BE2C (cell line): ENCODE measurements around the gene ZNF202. TPM values are rescaled to one million over a fixed set of nuclear protein-coding genes. Genes with fewer than 3 reads are reported as not detected.

ENCODE experiments used
- DNase-seq: peaks from one replicate; pipeline ENCODE4 v3.0.0-alpha.2; 2020
- H3K27me3 ChIP-seq: fragments of 250-450 bp; sonication (Bioruptor Pico); 2 replicates; pipeline ENCODE4 v1.5.1; 2020; ENCODE audit warnings: mild to moderate bottlenecking
- H3K36me3 ChIP-seq: fragments of 250-450 bp; sonication (Bioruptor Pico); 2 replicates; pipeline ENCODE4 v1.5.1; 2020; ENCODE audit warnings: mild to moderate bottlenecking
- H3K4me1 ChIP-seq: fragments of 250-450 bp; sonication (Bioruptor Pico); 2 replicates; pipeline ENCODE4 v1.5.1; 2020
- H3K4me3 ChIP-seq: 2 replicates; pipeline ENCODE4 v1.5.1; 2011; ENCODE audit warnings: low read depth, low read length
- H3K9me3 ChIP-seq: fragments of 250-450 bp; sonication (Bioruptor Pico); 2 replicates; pipeline ENCODE4 v1.5.1; 2020
- CTCF ChIP-seq: IDR thresholded peaks from 2 replicates; pipeline ENCODE4 v1.5.1; 2012; ENCODE audit warnings: mild to moderate bottlenecking, low read depth, low read length
- polyA plus RNA-seq: library from polyadenylated mRNA; unstranded; fragments of >200 nt; gene quantifications from one replicate; pipeline ENCODE4 v1.2.1, GENCODE V29; 2012; ENCODE audit warnings: low read depth, missing spikeins; ENCODE audit not compliant: insufficient read length, insufficient read depth

Gene ZNF202
- polyA plus RNA-seq: 15.2 TPM

GRCh38 chr11:123741159-123742030 is at the start of gene ZNF202:
ZNF202 (minus strand) TSS chr11:123741660; CDS start chr11:123730888, 10,772 bp downstream.
- Histone ChIP-seq H3K4me3 (peak within 1 kb of the TSS; percentile 94), H3K9me3 (no peaks in the 10 kb centered on the region)

GRCh38 chr11:123783536-123783935 is 42.1 kb upstream of the ZNF202 start:
- no peaks in the 10 kb centered on the region for H3K9me3 ChIP-seq
- H3K27me3 ChIP-seq: no peaks in the 10 kb centered on the region
- no peak overlapping the region for H3K4me3 ChIP-seq
- no peak for DNase-seq
- TF ChIP-seq CTCF: no peak
- no peaks in the 10 kb centered on the region for H3K36me3 ChIP-seq
- no peaks in the 10 kb centered on the region for H3K4me1 ChIP-seq

More at GRCh38 chr11:123741159-123742030, at the start of gene ZNF202:
- no peak for TF ChIP-seq CTCF
- Histone ChIP-seq H3K4me1 (peaks cover 3% of the 10 kb centered on the region), H3K27me3 (no peaks in the 10 kb centered on the region), H3K36me3 (peaks cover 35% of the 10 kb centered on the region)
- peak; percentile 94 for DNase-seq

- TF ChIP-seq CTCF: no peak
- Histone ChIP-seq H3K27me3 (peaks cover 3% of the 10 kb centered on the region), H3K4me3 (no peak overlapping the region), H3K4me1 (no peaks in the 10 kb centered on the region), H3K9me3 (no peaks in the 10 kb centered on the region), H3K36me3 (no peaks in the 10 kb centered on the region)
- no peak for DNase-seq
Observed at GRCh38 chr11:123778511-123778910, 37.1 kb upstream of the ZNF202 start.

- no peaks in the 10 kb centered on the region for H3K36me3 ChIP-seq
- no peaks in the 10 kb centered on the region for H3K4me1 ChIP-seq
- H3K9me3 ChIP-seq: no peaks in the 10 kb centered on the region
- no peak overlapping the region for H3K4me3 ChIP-seq
- peaks cover 3% of the 10 kb centered on the region for H3K27me3 ChIP-seq
- DNase-seq: no peak
- no peak for TF ChIP-seq CTCF
Observed at GRCh38 chr11:123775715-123776549, 34.5 kb upstream of the ZNF202 start.

- no peaks in the 10 kb centered on the region for H3K4me1 ChIP-seq
- peaks cover 3% of the 10 kb centered on the region for H3K27me3 ChIP-seq
- no peaks in the 10 kb centered on the region for H3K36me3 ChIP-seq
- no peaks in the 10 kb centered on the region for H3K9me3 ChIP-seq
- no peak overlapping the region for H3K4me3 ChIP-seq
- no peak for DNase-seq
- no peak for TF ChIP-seq CTCF
Observed at GRCh38 chr11:123775289-123775688, 33.8 kb upstream of the ZNF202 start.
